ENCODE measurements around the gene NFYB. TPM values are rescaled to one million over a fixed set of nuclear protein-coding genes. Genes with fewer than 3 reads are reported as not detected.

The NFYB gene
- total RNA-seq, 1 donor from 2014 or later: 100 TPM

DNA sequence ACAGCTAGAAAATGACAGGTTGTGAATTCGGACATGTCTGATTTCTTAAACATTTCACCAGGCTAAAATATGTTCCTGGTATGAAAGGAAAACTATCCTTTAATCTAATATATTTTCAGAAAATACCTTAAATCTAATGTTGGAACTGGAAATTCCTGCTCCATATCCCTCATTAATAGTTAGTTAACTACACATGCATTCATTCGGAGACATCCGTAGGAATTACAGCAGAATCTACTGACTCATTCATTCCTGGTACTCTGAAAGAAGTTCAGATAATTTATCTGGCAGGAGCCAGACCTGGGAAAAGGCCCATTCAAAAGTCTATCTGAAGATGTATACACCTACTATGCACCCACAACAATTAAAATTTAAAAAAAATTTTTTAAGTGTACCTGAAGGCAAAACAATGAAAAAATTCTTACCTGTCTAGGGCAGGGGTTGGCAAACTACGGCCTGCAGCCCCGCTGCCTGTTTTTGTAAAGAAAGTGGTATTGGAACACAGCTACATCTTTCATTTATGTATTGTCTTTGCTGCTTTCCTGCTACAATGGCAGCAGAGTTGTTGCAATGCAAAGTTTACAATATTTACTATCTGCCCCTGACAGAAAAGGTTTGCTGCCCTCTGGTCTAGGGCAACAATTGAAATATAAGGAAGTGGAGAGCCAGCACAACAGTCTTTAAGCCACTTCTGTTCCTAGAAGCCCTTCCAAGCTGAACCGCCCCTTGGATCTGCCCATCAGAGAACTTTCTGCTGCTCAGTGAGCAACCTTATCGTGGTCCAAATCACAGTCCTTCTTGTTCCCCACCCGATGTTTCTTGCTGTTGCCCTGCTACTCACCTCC, 17.9 kb upstream of the NFYB start:
- Mint-ChIP-seq H3K27ac (no peak overlapping the region), H3K9me3 (no peaks in the 10 kb centered on the region), H3K4me3 (no peak overlapping the region), H3K36me3 (no peaks in the 10 kb centered on the region), H3K4me1 (peaks cover 13% of the 10 kb centered on the region), H3K27me3 (ENCODE audit: insufficient read depth, low read depth) (peaks cover 15% of the 10 kb centered on the region)
- H2AFZ ChIP-seq (replicated peaks): no peak overlapping the region
- peaks cover 16% of the 10 kb centered on the region for H3K4me1 ChIP-seq
- no peak overlapping the region for H3K4me3 ChIP-seq
- no peak overlapping the region for H3K4me2 ChIP-seq
- no peaks in the 10 kb centered on the region for H3K27me3 ChIP-seq
- no peaks in the 10 kb centered on the region for H3K79me2 ChIP-seq (ENCODE audit: low read depth)
- peaks cover 10% of the 10 kb centered on the region for H3F3A ChIP-seq (ENCODE audit: low read depth)
- H3K9ac ChIP-seq: no peak overlapping the region
- TF ChIP-seq EZH2phosphoT487 (IDR thresholded peaks at IDR 0.05) (no peak), EZH2 (IDR thresholded peaks at IDR 0.05) (no peak)
- TF ChIP-seq, protein P1, sequence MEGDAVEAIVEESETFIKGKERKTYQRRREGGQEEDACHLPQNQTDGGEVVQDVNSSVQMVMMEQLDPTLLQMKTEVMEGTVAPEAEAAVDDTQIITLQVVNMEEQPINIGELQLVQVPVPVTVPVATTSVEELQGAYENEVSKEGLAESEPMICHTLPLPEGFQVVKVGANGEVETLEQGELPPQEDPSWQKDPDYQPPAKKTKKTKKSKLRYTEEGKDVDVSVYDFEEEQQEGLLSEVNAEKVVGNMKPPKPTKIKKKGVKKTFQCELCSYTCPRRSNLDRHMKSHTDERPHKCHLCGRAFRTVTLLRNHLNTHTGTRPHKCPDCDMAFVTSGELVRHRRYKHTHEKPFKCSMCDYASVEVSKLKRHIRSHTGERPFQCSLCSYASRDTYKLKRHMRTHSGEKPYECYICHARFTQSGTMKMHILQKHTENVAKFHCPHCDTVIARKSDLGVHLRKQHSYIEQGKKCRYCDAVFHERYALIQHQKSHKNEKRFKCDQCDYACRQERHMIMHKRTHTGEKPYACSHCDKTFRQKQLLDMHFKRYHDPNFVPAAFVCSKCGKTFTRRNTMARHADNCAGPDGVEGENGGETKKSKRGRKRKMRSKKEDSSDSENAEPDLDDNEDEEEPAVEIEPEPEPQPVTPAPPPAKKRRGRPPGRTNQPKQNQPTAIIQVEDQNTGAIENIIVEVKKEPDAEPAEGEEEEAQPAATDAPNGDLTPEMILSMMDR (IDR thresholded peaks at IDR 0.05): no peak
- no peaks in the 10 kb centered on the region for H3K36me3 ChIP-seq
- H3K9me3 ChIP-seq (ENCODE audit: low read depth): no peaks in the 10 kb centered on the region
- no peak for DNase-seq (ENCODE audit: low spot score)
- no peaks in the 10 kb centered on the region for H4K20me1 ChIP-seq (ENCODE audit: low read depth)
- H3K27ac ChIP-seq: no peak overlapping the region

DNA sequence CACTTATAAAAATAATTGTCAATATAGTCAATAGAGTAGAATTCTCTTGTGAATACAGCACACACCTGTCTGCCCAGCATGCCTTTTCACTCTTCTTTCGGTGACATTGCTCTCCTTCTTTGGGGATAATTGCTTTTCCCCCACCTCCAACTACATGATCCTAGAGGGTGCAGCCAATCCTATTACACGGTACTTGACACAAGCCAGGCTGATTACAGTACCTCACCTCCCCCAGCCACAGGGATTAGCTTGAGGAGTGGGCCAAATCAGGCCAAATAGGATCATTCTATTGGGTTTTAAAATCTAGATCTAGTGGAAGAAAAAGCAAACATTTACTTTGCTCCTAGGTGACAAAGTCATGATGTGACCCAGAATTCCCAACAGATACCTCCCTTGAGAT, 16.8 kb upstream of the NFYB start:
- TF ChIP-seq EZH2phosphoT487 (IDR thresholded peaks at IDR 0.05) (no peak), EZH2 (IDR thresholded peaks at IDR 0.05) (no peak)
- TF ChIP-seq, protein P1 (IDR thresholded peaks at IDR 0.05): no peak
- H3K27ac Mint-ChIP-seq: no peak overlapping the region
- no peak overlapping the region for H3K4me3 Mint-ChIP-seq
- no peak overlapping the region for H3K4me3 ChIP-seq
- peak overlapping the region; percentile 7 for H3K27ac ChIP-seq
- H4K20me1 ChIP-seq (ENCODE audit: low read depth): no peaks in the 10 kb centered on the region
- no peaks in the 10 kb centered on the region for H3K9me3 ChIP-seq (ENCODE audit: low read depth)
- H3F3A ChIP-seq (ENCODE audit: low read depth): peaks cover 10% of the 10 kb centered on the region
- no peaks in the 10 kb centered on the region for H3K27me3 ChIP-seq
- peaks cover 16% of the 10 kb centered on the region for H3K4me1 ChIP-seq
- H3K4me2 ChIP-seq: peak overlapping the region; percentile 57
- H3K36me3 Mint-ChIP-seq: no peaks in the 10 kb centered on the region
- H3K27me3 Mint-ChIP-seq (ENCODE audit: insufficient read depth, low read depth): peaks cover 15% of the 10 kb centered on the region
- no peaks in the 10 kb centered on the region for H3K79me2 ChIP-seq (ENCODE audit: low read depth)
- H3K9me3 Mint-ChIP-seq: no peaks in the 10 kb centered on the region
- H2AFZ ChIP-seq (replicated peaks): no peak overlapping the region
- H3K4me1 Mint-ChIP-seq: peaks cover 13% of the 10 kb centered on the region
- no peaks in the 10 kb centered on the region for H3K36me3 ChIP-seq
- H3K9ac ChIP-seq: no peak overlapping the region
- peak; percentile 50 for DNase-seq (ENCODE audit: low spot score)

DNA sequence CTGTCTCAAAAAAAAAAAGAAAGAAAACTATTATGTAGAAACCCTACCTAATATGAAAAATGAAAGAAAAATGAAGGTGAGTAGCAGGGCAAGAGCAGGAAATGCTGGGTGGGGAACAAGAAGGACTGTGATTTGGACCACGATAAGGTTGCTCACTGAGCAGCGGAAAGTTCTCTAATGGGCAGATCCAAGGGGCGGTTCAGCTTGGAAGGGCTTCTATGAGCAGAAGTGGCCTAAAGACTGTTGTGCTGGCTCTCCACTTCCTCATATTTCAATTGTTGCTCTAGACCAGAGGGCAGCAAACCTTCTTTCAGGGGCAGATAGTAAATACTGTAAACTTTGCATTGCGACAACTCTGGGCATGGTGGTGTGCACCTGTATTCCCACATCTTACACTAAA, 16.3 kb upstream of the NFYB start:
- Histone ChIP-seq H3K36me3 (no peaks in the 10 kb centered on the region), H3K27ac (no peak overlapping the region), H3K9me3 (ENCODE audit: low read depth) (no peaks in the 10 kb centered on the region), H3K9ac (no peak overlapping the region), H4K20me1 (ENCODE audit: low read depth) (no peaks in the 10 kb centered on the region), H3K4me3 (no peak overlapping the region), H3K27me3 (no peaks in the 10 kb centered on the region), H2AFZ (replicated peaks) (no peak overlapping the region), H3K4me2 (peak overlapping the region; percentile 57), H3K79me2 (ENCODE audit: low read depth) (no peaks in the 10 kb centered on the region), H3F3A (ENCODE audit: low read depth) (peaks cover 10% of the 10 kb centered on the region), H3K4me1 (peaks cover 16% of the 10 kb centered on the region)
- H3K36me3 Mint-ChIP-seq: no peaks in the 10 kb centered on the region
- no peaks in the 10 kb centered on the region for H3K9me3 Mint-ChIP-seq
- TF ChIP-seq, protein P1 (IDR thresholded peaks at IDR 0.05): no peak
- TF ChIP-seq EZH2phosphoT487 (IDR thresholded peaks at IDR 0.05): no peak
- TF ChIP-seq EZH2 (IDR thresholded peaks at IDR 0.05): no peak
- H3K4me3 Mint-ChIP-seq: no peak overlapping the region
- H3K27me3 Mint-ChIP-seq (ENCODE audit: insufficient read depth, low read depth): peaks cover 15% of the 10 kb centered on the region
- H3K4me1 Mint-ChIP-seq: peaks cover 13% of the 10 kb centered on the region
- no peak overlapping the region for H3K27ac Mint-ChIP-seq
- DNase-seq (ENCODE audit: low spot score): no peak
